ENCODE measurements around the gene PROS1. TPM values are rescaled to one million over a fixed set of nuclear protein-coding genes. Genes with fewer than 3 reads are reported as not detected.

PROS1 gene
- total and polyA plus RNA-seq, 2 donors (not counting 3 experiments of a cell fraction or from before 2014, with no cell fraction given) = 2.6 to 5.2 TPM

GRCh38 chr3:93907132-93907531 lies 66.6 kb downstream of the PROS1 start:
- FAIRE-seq = no peak
- DNase-seq (ENCODE audit: low read depth, low spot score) = no peak
- Histone ChIP-seq H3K79me2 (ENCODE audit: control insufficient read depth, insufficient read depth, low read length) (no peaks in the 10 kb centered on the region), H3K9me3 (replicated peaks; ENCODE audit: control insufficient read depth, insufficient read depth, low read length) (no peaks in the 10 kb centered on the region), H3K27ac (ENCODE audit: insufficient read depth, low read depth, low read length) (no peak overlapping the region), H3K9me1 (replicated peaks; ENCODE audit: control insufficient read depth, extremely low read depth, insufficient read depth, low read length) (no peaks in the 10 kb centered on the region), H2AFZ (ENCODE audit: low read depth, low read length) (no peak overlapping the region), H3K4me3 (replicated peaks in 1 of 3; ENCODE audit: insufficient read depth in 1 of 3, low read depth in 1 of 3, low read length in 3 of 3) (no peak overlapping the region), H3K27me3 (ENCODE audit: control insufficient read depth in 2 of 2, insufficient read depth in 2 of 2, low read length in 2 of 2) (no peaks in the 10 kb centered on the region), H3K36me3 (ENCODE audit: control insufficient read depth in 2 of 2, extremely low read depth in 1 of 2, insufficient read depth in 2 of 2, low read length in 2 of 2) (no peaks in the 10 kb centered on the region), H3K9ac (replicated peaks; ENCODE audit: extremely low read depth, insufficient read depth, low read length) (no peak overlapping the region), H4K20me1 (replicated peaks; ENCODE audit: control insufficient read depth, extremely low read depth, insufficient read depth, low read length) (no peaks in the 10 kb centered on the region), H3K4me1 (ENCODE audit: control insufficient read depth, extremely low read depth, insufficient read depth, low read length) (no peaks in the 10 kb centered on the region), H3K4me2 (ENCODE audit: insufficient read depth, low read length) (no peak overlapping the region)
- ChIA-PET POLR2A (no interaction called here), CTCF (no interaction called here)
- dilution Hi-C loops (cut with MboI; ENCODE audit: extremely low pct_ligation_motif_present, low sequenced_read_pairs) = no loop called here
- no peak for TF ChIP-seq EZH2 (IDR thresholded peaks at IDR 0.05; ENCODE audit: borderline replicate concordance, low read depth, low read length, severe bottlenecking)
- no peak for TF ChIP-seq GATA2 (IDR thresholded peaks at IDR 0.05; ENCODE audit: insufficient read depth, insufficient read length, low read depth, low read length)
- no TSS peak for BruUV-seq (replicated peaks)
- intact Hi-C loops (cut with micrococcal nuclease) = loop anchor here (10.0 kb wide), 1 partner anchor 158 kb away; the partner anchor contains the start of genes DHFR2 and NSUN3

- TF ChIP-seq POLR2AphosphoS5 (IDR thresholded peaks at IDR 0.05; ENCODE audit: insufficient read depth, low read depth, low read length) (no peak), GATA2 (IDR thresholded peaks at IDR 0.05; ENCODE audit: insufficient read depth, insufficient read length, low read depth, low read length) (no peak), POLR2A (IDR thresholded peaks at IDR 0.05; ENCODE audit: low read depth, low read length) (no peak), FOS (IDR thresholded peaks at IDR 0.05; ENCODE audit: borderline replicate concordance, insufficient read depth, low read length) (no peak), EZH2 (IDR thresholded peaks at IDR 0.05; ENCODE audit: borderline replicate concordance, low read depth, low read length, severe bottlenecking) (no peak), MYC (IDR thresholded peaks at IDR 0.05; ENCODE audit: low read depth, low read length) (no peak), JUN (IDR thresholded peaks at IDR 0.05; ENCODE audit: borderline replicate concordance, insufficient read depth, insufficient read length, low read depth) (no peak)
- TF ChIP-seq, protein P1, sequence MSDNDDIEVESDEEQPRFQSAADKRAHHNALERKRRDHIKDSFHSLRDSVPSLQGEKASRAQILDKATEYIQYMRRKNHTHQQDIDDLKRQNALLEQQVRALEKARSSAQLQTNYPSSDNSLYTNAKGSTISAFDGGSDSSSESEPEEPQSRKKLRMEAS (IDR thresholded peaks at IDR 0.05; ENCODE audit: insufficient read depth, insufficient read length) = no peak
- TF ChIP-seq, protein P2, sequence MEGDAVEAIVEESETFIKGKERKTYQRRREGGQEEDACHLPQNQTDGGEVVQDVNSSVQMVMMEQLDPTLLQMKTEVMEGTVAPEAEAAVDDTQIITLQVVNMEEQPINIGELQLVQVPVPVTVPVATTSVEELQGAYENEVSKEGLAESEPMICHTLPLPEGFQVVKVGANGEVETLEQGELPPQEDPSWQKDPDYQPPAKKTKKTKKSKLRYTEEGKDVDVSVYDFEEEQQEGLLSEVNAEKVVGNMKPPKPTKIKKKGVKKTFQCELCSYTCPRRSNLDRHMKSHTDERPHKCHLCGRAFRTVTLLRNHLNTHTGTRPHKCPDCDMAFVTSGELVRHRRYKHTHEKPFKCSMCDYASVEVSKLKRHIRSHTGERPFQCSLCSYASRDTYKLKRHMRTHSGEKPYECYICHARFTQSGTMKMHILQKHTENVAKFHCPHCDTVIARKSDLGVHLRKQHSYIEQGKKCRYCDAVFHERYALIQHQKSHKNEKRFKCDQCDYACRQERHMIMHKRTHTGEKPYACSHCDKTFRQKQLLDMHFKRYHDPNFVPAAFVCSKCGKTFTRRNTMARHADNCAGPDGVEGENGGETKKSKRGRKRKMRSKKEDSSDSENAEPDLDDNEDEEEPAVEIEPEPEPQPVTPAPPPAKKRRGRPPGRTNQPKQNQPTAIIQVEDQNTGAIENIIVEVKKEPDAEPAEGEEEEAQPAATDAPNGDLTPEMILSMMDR (IDR thresholded peaks at IDR 0.05; ENCODE audit: extremely low read depth in 1 of 2, insufficient read depth in 1 of 2, low read depth in 1 of 2, low read length in 2 of 2) = no peak
- H3K9me3 ChIP-seq (replicated peaks; ENCODE audit: control insufficient read depth, insufficient read depth, low read length) = no peaks in the 10 kb centered on the region
- no peak for DNase-seq (ENCODE audit: low read depth, low spot score)
- H4K20me1 ChIP-seq (replicated peaks; ENCODE audit: control insufficient read depth, extremely low read depth, insufficient read depth, low read length) = no peaks in the 10 kb centered on the region
- H3K9me1 ChIP-seq (replicated peaks; ENCODE audit: control insufficient read depth, extremely low read depth, insufficient read depth, low read length) = no peaks in the 10 kb centered on the region
- H3K36me3 ChIP-seq (ENCODE audit: control insufficient read depth in 2 of 2, extremely low read depth in 1 of 2, insufficient read depth in 2 of 2, low read length in 2 of 2) = no peaks in the 10 kb centered on the region
- no peak overlapping the region for H3K9ac ChIP-seq (replicated peaks; ENCODE audit: extremely low read depth, insufficient read depth, low read length)
- no peaks in the 10 kb centered on the region for H3K79me2 ChIP-seq (ENCODE audit: control insufficient read depth, insufficient read depth, low read length)
- POLR2A ChIA-PET = no interaction called here
- no peak overlapping the region for H3K4me3 ChIP-seq (replicated peaks in 1 of 3; ENCODE audit: insufficient read depth in 1 of 3, low read depth in 1 of 3, low read length in 3 of 3)
- H3K4me2 ChIP-seq (ENCODE audit: insufficient read depth, low read length) = no peak overlapping the region
- H3K27me3 ChIP-seq (ENCODE audit: control insufficient read depth in 2 of 2, insufficient read depth in 2 of 2, low read length in 2 of 2) = no peaks in the 10 kb centered on the region
- no peak overlapping the region for H2AFZ ChIP-seq (ENCODE audit: low read depth, low read length)
- BruUV-seq (replicated peaks) = no TSS peak
- dilution Hi-C loops (cut with MboI; ENCODE audit: extremely low pct_ligation_motif_present, low sequenced_read_pairs) (no loop called here), intact Hi-C loops (cut with micrococcal nuclease) (loop anchor here (10.0 kb wide), 1 partner anchor 159 kb away; the partner anchor contains the start of genes DHFR2 and NSUN3)
- no peaks in the 10 kb centered on the region for H3K4me1 ChIP-seq (ENCODE audit: control insufficient read depth, extremely low read depth, insufficient read depth, low read length)
- no peak overlapping the region for H3K27ac ChIP-seq (ENCODE audit: insufficient read depth, low read depth, low read length)
- CTCF ChIA-PET = no interaction called here
- no peak for FAIRE-seq
Observed at GRCh38 chr3:93906245-93906644, 67.5 kb downstream of the PROS1 start.
